NCI-H2029 treated with DMSO at 0.1 percent for 48 hours (cell line): ENCODE results near the gene ACO2.

Experiments
- DNase-seq: peaks from one replicate; lab custom pipeline; 2025; lab: John Stamatoyannopoulos, UW

Gene ACO2

GRCh38 chr22:41491374-41492100, 22.6 kb downstream of the ACO2 start:
- no peak for DNase-seq

GRCh38 chr22:41498303-41498835, 29.5 kb downstream of the ACO2 start:
- DNase-seq = no peak

- DNase-seq = no peak
Observed at GRCh38 chr22:41499624-41500280, 30.8 kb downstream of the ACO2 start.

- DNase-seq = no peak
Observed at GRCh38 chr22:41500303-41500702, 31.4 kb downstream of the ACO2 start.

GRCh38 chr22:41501209-41501608, 32.3 kb downstream of the ACO2 start:
- DNase-seq = no peak

- no peak for DNase-seq
Observed at GRCh38 chr22:41504397-41504796, 35.5 kb downstream of the ACO2 start.

GRCh38 chr22:41504816-41505215, 35.9 kb downstream of the ACO2 start:
- no peak for DNase-seq

GRCh38 chr22:41505511-41506220, 36.7 kb downstream of the ACO2 start:
- DNase-seq = no peak

- DNase-seq = no peak
Observed at GRCh38 chr22:41507330-41508063, 38.6 kb downstream of the ACO2 start.

GRCh38 chr22:41508770-41509170, 39.9 kb downstream of the ACO2 start:
- DNase-seq = no peak

- peak; percentile 6 for DNase-seq
Observed at GRCh38 chr22:41511521-41511968, 42.6 kb downstream of the ACO2 start.

GRCh38 chr22:41512421-41513194, 43.7 kb downstream of the ACO2 start:
- DNase-seq = peak; percentile 32

GRCh38 chr22:41513391-41513790, 44.5 kb downstream of the ACO2 start:
- DNase-seq = no peak

GRCh38 chr22:41516462-41516861, 47.5 kb downstream of the ACO2 start:
- DNase-seq = no peak

GRCh38 chr22:41517172-41518047, 48.5 kb downstream of the ACO2 start:
- peak; percentile 26 for DNase-seq

- no peak for DNase-seq
Observed at GRCh38 chr22:41518048-41518347, 49.1 kb downstream of the ACO2 start.

GRCh38 chr22:41521126-41521525, 52.2 kb downstream of the ACO2 start:
- DNase-seq = no peak

- DNase-seq = no peak
Observed at GRCh38 chr22:41522813-41523212, 53.9 kb downstream of the ACO2 start.

- no peak for DNase-seq
Observed at GRCh38 chr22:41523464-41524221, 54.7 kb downstream of the ACO2 start.

GRCh38 chr22:41524251-41524661, 55.3 kb downstream of the ACO2 start:
- no peak for DNase-seq
